ENCODE measurements around the gene DEPDC1B. TPM values are rescaled to one million over a fixed set of nuclear protein-coding genes. Genes with fewer than 3 reads are reported as not detected.

Gene DEPDC1B
- total RNA-seq, 1 experiment from 2014 or later, result 63.1 TPM

DNA sequence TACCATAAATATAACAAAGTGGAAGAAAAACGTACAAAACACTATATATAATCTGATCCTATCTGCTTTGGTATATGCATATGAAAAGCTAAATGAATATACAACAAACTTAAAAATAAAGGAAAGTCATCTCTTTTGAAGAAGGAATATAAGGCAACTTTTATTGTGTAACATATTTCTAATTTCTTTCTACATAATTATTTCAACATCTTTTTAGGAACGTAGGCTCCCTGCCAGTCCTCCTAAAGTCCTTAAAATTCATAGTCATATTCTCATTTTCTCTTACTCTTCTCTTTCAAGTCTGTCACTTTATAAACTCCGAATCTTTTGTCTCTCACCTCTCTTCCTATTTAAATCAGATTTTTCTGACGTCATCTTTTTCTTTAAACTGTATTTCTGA, 9.6 kb downstream of the DEPDC1B start:
- peak overlapping the region; percentile 9 for H3K27ac Mint-ChIP-seq (ENCODE audit: unreplicated experiment)
- CTCF ChIA-PET, result interaction anchor here (0.5 to 1.7 kb wide), 3 partner anchors 10 to 413 kb away, joined by 3 to 5 read pairs (median 4); partner anchors contain the start of gene DEPDC1B
- H3K9me3 Mint-ChIP-seq (ENCODE audit: low read depth, unreplicated experiment), result peaks cover 2% of the 10 kb centered on the region

DNA sequence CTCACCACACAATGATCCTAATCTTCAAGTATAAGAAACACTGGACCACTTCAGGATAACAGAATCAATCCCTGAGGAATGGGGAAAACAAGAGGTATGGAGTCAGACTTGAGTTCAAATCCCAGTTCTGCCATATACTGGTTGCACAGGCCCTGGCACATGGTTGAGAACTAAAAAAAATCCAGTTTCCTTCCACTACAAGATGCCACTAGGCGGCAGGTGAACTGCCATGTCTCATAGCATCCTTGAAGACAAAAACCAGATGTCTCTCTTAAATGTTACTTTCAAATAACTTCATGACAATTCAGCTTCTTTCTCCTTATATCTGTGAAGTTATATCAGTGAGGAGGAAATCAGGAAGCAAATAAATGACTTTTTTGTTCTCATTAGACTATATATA, 11.0 kb downstream of the DEPDC1B start:
- no peaks in the 10 kb centered on the region for H3K9me3 Mint-ChIP-seq (ENCODE audit: low read depth, unreplicated experiment)
- H3K27me3 Mint-ChIP-seq (ENCODE audit: unreplicated experiment), result no peaks in the 10 kb centered on the region
- no peak overlapping the region for H3K27ac Mint-ChIP-seq (ENCODE audit: unreplicated experiment)
- DNase-seq, result no peak
- H3K36me3 Mint-ChIP-seq (ENCODE audit: insufficient read depth, unreplicated experiment), result peaks cover 20% of the 10 kb centered on the region
- no peak overlapping the region for H3K4me3 Mint-ChIP-seq (ENCODE audit: low read depth, unreplicated experiment)
- TF ChIP-seq, protein P1, sequence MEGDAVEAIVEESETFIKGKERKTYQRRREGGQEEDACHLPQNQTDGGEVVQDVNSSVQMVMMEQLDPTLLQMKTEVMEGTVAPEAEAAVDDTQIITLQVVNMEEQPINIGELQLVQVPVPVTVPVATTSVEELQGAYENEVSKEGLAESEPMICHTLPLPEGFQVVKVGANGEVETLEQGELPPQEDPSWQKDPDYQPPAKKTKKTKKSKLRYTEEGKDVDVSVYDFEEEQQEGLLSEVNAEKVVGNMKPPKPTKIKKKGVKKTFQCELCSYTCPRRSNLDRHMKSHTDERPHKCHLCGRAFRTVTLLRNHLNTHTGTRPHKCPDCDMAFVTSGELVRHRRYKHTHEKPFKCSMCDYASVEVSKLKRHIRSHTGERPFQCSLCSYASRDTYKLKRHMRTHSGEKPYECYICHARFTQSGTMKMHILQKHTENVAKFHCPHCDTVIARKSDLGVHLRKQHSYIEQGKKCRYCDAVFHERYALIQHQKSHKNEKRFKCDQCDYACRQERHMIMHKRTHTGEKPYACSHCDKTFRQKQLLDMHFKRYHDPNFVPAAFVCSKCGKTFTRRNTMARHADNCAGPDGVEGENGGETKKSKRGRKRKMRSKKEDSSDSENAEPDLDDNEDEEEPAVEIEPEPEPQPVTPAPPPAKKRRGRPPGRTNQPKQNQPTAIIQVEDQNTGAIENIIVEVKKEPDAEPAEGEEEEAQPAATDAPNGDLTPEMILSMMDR (IDR thresholded peaks at IDR 0.05; ENCODE audit: unreplicated experiment), result no peak
- H3K4me1 Mint-ChIP-seq (ENCODE audit: low read depth, unreplicated experiment), result peaks cover 63% of the 10 kb centered on the region
- CTCF ChIA-PET, result no interaction called here
- BruUV-seq (replicated peaks), result no TSS peak
- intact Hi-C loops (cut with micrococcal nuclease; ENCODE audit: unreplicated experiment), result no loop called here

More for the DNA sequence above, 9.6 kb downstream of the DEPDC1B start:
- TF ChIP-seq, protein P1 (IDR thresholded peaks at IDR 0.05; ENCODE audit: unreplicated experiment), result no peak
- Mint-ChIP-seq H3K4me1 (ENCODE audit: low read depth, unreplicated experiment) (peaks cover 56% of the 10 kb centered on the region), H3K36me3 (ENCODE audit: insufficient read depth, unreplicated experiment) (peaks cover 9% of the 10 kb centered on the region), H3K4me3 (ENCODE audit: low read depth, unreplicated experiment) (peak overlapping the region; percentile 6), H3K27me3 (ENCODE audit: unreplicated experiment) (no peaks in the 10 kb centered on the region)
- no TSS peak for BruUV-seq (replicated peaks)
- no peak for DNase-seq
- intact Hi-C loops (cut with micrococcal nuclease; ENCODE audit: unreplicated experiment), result loop anchor here (5.0 kb wide), 1 partner anchor 152 kb away; the partner anchor contains the start of gene ELOVL7

DNA sequence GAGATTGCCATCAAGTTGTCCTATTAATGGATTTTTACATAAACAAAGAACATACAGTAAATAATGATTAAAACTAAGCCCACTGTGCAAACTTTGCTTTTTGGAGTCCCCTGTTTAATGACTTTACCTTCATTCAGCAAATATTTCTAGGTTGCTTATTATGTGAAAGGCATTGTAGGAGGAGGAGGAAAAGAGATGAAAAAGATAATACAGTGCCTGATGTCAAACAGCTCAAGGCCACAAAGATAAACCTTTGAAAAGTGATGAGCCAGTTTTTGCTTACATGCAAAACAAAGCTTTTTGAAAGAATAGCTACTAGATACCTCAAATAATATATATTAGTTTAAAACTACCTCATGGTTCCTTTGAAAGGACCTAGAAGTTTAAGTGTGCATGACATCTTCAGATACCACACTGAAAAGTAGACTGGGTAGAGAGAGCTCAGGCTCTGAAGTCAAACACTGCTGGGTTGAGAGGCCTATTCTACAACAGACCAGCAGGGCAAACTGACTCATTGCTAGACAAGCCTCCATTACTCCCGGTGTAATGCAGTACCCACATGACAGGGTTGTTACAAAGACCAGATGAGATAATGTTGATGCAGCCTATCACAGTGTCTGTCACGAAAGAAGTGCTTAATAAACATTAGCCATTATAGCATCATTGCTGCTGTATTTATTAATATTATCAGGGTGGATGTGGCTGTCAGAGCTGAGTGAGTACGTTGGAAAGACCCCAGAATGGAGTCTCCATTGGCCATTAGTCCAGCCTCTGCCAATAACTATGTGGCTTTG, 11.8 kb downstream of the DEPDC1B start:
- no TSS peak for BruUV-seq (replicated peaks)
- CTCF ChIA-PET, result interaction anchor here (0.7 to 2.2 kb wide), 5 partner anchors 9 to 209 kb away, joined by 3 to 16 read pairs (median 3); partner anchors contain the start of gene DEPDC1B
- TF ChIP-seq, protein P1 (IDR thresholded peaks at IDR 0.05; ENCODE audit: unreplicated experiment), result peak; percentile 66
- H3K27ac Mint-ChIP-seq (ENCODE audit: unreplicated experiment), result no peak overlapping the region
- H3K4me1 Mint-ChIP-seq (ENCODE audit: low read depth, unreplicated experiment), result peaks cover 63% of the 10 kb centered on the region
- H3K4me3 Mint-ChIP-seq (ENCODE audit: low read depth, unreplicated experiment), result no peak overlapping the region
- peaks cover 19% of the 10 kb centered on the region for H3K36me3 Mint-ChIP-seq (ENCODE audit: insufficient read depth, unreplicated experiment)
- no peaks in the 10 kb centered on the region for H3K9me3 Mint-ChIP-seq (ENCODE audit: low read depth, unreplicated experiment)
- no peaks in the 10 kb centered on the region for H3K27me3 Mint-ChIP-seq (ENCODE audit: unreplicated experiment)
- intact Hi-C loops (cut with micrococcal nuclease; ENCODE audit: unreplicated experiment), result no loop called here
- peak; percentile 43 for DNase-seq

DNA sequence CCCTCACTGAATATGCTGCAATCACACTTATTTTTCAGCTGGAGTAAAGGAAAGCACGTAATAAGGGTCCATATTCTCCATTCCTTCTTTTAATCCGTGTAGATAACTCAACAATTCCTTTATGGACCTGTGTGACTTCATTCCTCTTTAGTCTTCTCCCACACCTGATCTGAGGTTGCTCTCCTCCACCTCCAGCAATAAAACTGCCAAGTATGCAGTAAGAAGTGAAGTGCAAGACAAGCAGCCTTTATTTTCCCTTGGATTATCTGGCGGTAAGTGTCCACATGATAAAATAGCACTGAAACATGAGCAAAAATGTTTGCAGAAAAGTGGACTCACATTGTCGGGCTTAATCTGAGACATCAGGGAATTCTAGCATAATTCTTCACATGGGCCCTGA, 13.8 kb downstream of the DEPDC1B start:
- TF ChIP-seq, protein P1 (IDR thresholded peaks at IDR 0.05; ENCODE audit: unreplicated experiment), result no peak
- Mint-ChIP-seq H3K4me1 (ENCODE audit: low read depth, unreplicated experiment) (peaks cover 54% of the 10 kb centered on the region), H3K4me3 (ENCODE audit: low read depth, unreplicated experiment) (no peak overlapping the region), H3K36me3 (ENCODE audit: insufficient read depth, unreplicated experiment) (peaks cover 28% of the 10 kb centered on the region), H3K27me3 (ENCODE audit: unreplicated experiment) (no peaks in the 10 kb centered on the region), H3K9me3 (ENCODE audit: low read depth, unreplicated experiment) (no peaks in the 10 kb centered on the region), H3K27ac (ENCODE audit: unreplicated experiment) (peak overlapping the region; percentile 58)
- CTCF ChIA-PET, result interaction anchor here (1.1 kb wide), 2 partner anchors 13 kb away, joined by 3 read pairs; no protein-coding TSS in a partner anchor
- DNase-seq, result no peak
- no TSS peak for BruUV-seq (replicated peaks)
- intact Hi-C loops (cut with micrococcal nuclease; ENCODE audit: unreplicated experiment), result no loop called here
